ENCODE measurements around the gene PSMB10.

- TF ChIP-seq EZH2 (IDR thresholded peaks at IDR 0.05; ENCODE audit: low read length, missing control alignments) (no peak), CTCF (conservative IDR thresholded peaks at IDR 0.05 in 1 of 2, IDR thresholded peaks at IDR 0.05 in 1 of 2; ENCODE audit: low read depth in 1 of 2, low read length in 2 of 2) (no peak)
Measured at GRCh38 chr16:67964477-67965131, 28.0 kb upstream of the PSMB10 start.

Data from fibroblast of lung (primary cell).